ENCODE data around the gene CD22.
"Not testable (repeated sequence)": the region's sequence is repeated elsewhere in the genome, so short reads cannot be mapped to it uniquely, and the experiment has no call there.

CD22 gene

GRCh38 chr19:35328851-35329285 lies at the start of gene CD22:
Gene CD22 (plus strand): TSS chr19:35329187. CDS start chr19:35332041, 2,854 bp downstream.
- peak; percentile 39 to 59 for DNase-seq

DNA sequence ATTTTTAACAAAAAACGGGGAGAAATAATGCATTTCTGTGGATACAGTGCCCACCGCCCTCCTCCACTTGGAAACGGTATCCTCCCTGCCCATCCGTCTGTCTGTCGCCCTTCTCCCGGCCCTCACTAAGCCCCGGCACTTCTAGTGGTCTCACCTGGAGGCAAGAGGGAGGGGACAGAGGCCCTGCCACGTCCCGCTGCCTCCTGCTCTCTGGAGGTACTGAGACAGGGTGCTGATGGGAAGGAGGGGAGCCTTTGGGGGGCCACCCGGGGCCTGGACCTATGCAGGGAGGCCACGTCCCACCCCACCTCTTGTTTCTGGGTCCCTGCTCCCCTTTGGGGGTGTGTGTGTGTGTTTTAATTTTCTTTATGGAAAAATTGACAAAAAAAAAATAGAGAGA lies 49.6 kb upstream of the CD22 start:
- DNase-seq = no peak

DNA sequence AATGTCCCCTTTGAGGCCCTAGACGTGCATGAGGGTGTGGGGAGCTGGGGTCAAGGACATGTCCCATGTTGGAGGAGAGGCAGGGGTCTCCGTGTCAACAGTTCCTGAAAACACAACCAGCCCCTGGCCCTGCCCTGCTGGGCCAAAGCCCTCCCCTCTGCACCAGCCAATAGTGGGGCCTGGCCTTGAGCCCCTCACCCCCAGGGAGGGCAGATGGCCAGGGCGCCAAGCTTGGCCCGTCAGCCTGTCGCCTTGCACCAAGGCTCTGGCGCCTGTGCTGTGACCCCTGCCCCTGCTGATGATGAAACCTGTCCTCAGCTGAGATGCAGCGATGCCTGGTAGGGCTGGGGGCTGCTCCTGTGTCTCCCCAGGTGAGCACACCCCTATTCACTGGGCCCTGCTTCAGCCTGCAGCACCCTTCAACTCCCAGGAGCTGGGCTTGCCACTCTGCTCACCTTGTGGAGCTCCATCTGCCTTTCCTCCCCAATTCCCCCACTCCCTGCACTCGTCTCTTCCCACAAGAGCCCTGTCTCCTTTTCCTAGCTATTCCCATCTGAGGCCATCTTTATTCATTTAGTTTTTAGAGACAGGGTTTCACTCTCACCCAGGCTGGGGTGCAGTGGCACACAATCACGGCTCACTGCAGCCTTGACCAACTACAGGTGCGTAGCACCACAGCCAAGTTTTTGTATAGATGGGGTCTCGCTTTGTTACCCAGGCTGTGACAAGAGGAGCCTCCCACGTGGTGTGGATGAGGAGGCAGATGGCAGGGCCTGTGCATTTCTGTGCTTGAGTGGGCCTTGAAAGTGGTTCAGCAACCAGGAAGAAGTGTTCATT lies 48.8 kb upstream of the CD22 start:
- DNase-seq = no peak

- DNase-seq = no peak
These were observed 47.7 kb upstream of the CD22 start for GRCh38 chr19:35281303-35281702.

DNA sequence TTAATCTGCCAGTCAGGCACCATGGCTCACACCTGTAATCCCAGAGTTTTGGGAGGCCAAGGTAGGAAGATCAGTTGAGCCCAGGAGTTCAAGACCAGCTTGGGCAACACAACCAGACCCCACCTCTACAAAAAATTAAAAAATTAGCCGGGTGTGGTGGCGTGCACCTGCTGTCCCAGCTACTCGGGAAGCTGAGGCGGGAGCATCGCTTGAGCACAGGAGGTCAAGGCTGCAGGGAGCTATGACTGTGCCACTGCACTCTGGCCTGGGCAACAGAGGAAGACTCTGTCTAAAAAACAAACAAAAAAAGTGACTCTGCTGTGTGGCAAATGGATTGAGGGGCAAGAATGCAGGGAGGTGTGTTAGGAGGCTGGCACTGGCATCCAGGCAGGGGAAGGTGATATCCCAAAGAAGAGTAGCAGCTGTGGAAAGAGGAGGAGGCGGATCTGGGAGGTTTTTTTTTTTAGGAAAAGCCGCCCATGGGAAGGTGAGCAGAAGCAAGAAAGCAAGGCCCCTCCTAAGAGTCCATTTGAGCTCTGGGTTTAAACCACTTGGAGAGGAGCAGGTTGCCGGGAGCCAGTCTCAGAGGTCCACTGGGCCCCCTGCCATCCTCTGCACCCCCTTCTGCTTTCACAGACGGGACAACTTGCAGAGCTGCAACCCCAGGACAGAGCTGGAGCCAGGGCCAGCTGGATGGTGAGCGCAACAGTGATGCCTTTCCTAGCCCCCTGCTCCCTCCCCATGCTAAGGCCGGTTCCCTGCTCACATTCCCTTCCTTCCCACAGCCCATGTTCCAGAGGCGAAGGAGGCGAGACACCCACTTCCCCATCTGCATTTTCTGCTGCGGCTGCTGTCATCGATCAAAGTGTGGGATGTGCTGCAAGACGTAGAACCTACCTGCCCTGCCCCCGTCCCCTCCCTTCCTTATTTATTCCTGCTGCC lies 44.6 kb upstream of the CD22 start:
- DNase-seq = no peak

DNA sequence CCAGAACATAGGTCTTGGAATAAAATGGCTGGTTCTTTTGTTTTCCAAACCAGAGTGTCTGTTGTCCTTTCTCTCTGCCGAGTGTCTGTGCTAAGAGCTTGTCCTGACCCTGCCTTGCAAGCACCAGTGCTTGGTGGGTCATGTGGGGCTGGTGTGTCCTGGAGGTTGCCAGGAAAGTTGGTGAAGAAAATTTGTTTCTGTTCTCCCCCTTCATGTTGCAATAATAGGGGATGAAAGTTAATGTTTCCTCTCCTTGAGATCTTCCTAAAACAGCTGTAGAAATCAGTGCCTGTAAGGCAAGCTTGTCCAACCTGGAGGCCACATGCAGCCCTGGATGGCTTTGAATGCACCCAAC lies 43.9 kb upstream of the CD22 start:
- DNase-seq = no peak

GRCh38 chr19:35285465-35285864 lies 43.5 kb upstream of the CD22 start:
- not testable (repeated sequence) for DNase-seq

GRCh38 chr19:35286101-35286500 lies 42.9 kb upstream of the CD22 start:
- not testable (repeated sequence) for DNase-seq

DNA sequence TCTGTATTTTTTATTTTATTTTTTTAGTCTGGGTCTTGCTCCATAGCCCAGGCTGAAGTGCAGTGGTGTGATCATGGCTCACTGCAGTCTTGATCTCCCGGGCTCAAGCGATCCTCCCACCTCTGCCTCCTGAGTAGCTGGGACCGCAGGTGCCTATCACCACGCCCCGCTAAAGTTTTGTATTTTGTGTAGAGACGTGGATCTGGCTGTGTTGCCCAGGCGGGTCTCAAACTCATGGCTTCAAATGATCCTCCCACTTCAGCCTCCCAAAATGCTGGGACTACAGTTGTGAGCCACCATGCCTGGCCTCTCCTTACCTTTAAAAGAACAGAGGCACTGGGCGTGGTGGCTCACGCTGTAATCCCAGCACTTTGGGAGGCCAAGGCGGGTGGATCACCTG lies 41.3 kb upstream of the CD22 start:
- no peak for DNase-seq

DNA sequence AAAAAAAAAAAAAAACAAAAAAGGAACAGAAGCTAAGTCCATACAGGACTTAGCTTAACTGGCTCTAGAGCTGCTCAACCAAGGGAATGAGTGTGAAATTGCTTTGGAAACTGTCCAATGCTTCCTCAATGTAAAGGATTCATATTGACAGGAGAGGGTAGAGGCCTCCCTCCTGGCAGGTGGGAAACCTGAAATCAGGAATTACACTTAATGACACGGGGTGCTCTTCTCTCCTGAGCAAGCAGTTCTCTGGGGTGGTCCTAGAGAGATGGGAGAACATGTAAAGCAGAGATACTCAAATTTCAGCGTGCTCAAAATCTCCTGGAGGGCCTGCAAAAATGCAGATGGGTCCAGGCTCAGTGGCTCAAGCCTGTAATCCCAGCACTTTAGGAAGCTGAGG lies 40.7 kb upstream of the CD22 start:
- no peak for DNase-seq

DNA sequence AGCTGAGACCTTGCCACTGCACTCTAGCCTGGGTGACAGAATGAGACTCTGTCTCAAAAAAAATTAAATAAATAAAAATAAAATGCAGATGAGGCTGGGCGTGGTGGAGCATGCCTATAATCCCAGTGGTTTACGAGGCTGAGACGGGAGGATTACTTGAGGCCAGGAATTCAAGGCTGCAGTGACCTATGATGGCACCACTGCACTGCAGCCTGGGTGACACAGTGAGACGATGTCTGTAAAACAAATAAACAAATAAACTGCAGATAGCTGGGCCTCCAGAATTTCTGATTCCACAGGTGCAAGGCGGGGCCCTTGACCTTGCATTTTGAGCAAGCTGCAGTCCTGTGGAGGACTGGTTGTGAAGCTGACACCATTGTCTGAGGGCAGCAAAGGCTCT lies 40.1 kb upstream of the CD22 start:
- no peak for DNase-seq

- DNase-seq = no peak
These were observed 38.4 kb upstream of the CD22 start for GRCh38 chr19:35290381-35291127.

DNA sequence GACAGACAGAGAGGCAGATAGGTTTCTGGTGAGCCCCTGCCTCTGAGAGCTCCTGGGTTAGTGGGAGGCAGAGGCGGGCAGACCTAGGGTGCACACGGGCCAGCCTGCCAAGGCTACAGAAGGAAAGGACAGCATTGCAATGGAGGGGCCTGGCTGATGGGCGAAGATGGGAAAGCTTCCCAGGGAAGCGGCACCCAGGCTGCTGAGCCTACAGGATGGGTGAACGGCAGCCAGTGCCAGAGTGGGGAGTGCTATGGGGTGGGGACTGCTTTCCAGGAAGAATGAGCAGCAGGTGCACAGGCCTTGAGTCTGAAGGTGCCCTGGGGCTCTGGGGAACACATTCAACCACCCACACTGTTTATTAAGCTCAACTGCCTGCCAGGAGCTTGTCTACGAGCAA lies 37.7 kb upstream of the CD22 start:
- no peak for DNase-seq

DNA sequence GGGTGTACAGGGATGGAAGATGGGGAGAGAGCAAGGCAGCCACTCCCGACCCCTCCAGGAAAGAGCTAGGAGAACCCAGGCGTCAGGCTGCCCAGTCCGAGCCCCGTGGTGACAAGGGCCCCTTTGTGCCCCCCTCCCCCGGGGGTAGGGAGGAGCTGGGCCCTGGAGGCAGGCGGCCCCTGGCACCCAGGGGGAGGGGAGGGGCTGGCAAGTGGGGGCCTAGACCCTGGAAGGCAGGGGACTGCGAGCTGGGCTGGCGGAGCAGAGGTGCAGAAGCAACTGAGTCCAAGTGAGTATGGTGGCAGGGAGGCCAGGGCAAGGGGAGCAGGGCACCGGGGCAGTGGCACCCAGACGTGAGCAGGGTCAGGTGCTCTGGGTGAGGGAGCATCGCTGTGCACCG lies 37.1 kb upstream of the CD22 start, which contains the start of gene MAG:
TSS of gene MAG (plus strand) at position 246 of the 400 bp plus-strand sequence. CDS start 3,248 bp downstream, outside the sequence.
- DNase-seq = no peak

GRCh38 chr19:35292421-35293362 lies 36.3 kb upstream of the CD22 start:
- DNase-seq = no peak

- DNase-seq = no peak
These were observed 35.6 kb upstream of the CD22 start for GRCh38 chr19:35293363-35293739.

- DNase-seq = no peak
These were observed 35.2 kb upstream of the CD22 start for GRCh38 chr19:35293808-35294207.

GRCh38 chr19:35294328-35294727 lies 34.7 kb upstream of the CD22 start:
- no peak for DNase-seq

GRCh38 chr19:35294859-35295791 lies 33.9 kb upstream of the CD22 start:
- DNase-seq = no peak

- no peak for DNase-seq
These were observed 33.1 kb upstream of the CD22 start for GRCh38 chr19:35295792-35296462.
